Astrocyte of the spinal cord (primary cell): ENCODE data around the gene DDX54.
A peak's percentile ranks its signal among the peaks of the same experiment; 100 is the strongest.
"Not testable (repeated sequence)": the region's sequence is repeated elsewhere in the genome, so short reads cannot be mapped to it uniquely, and the experiment has no call there.

Experiments used
- DNase-seq: peaks from one replicate; pipeline ENCODE4 v3.0.0; 2011; ENCODE audit warnings: low read depth, low spot score
- H3K4me3 ChIP-seq: 2 replicates; pipeline ENCODE4 v1.5.1; 2011; ENCODE audit warnings: low read depth, mild to moderate bottlenecking, low read length, moderate library complexity
- in situ Hi-C: cut with HindIII; loops from 2 replicates; pipeline ENCODE4 v1.10.0; 2017; ENCODE audit warnings: low sequenced_read_pairs
- TF ChIP-seq, protein P1 (sequence below): IDR thresholded peaks from 2 replicates; pipeline ENCODE4 v1.5.1; 2012; ENCODE audit warnings: low read depth, mild to moderate bottlenecking, low read length, inconsistent platforms

DDX54 gene

DNA sequence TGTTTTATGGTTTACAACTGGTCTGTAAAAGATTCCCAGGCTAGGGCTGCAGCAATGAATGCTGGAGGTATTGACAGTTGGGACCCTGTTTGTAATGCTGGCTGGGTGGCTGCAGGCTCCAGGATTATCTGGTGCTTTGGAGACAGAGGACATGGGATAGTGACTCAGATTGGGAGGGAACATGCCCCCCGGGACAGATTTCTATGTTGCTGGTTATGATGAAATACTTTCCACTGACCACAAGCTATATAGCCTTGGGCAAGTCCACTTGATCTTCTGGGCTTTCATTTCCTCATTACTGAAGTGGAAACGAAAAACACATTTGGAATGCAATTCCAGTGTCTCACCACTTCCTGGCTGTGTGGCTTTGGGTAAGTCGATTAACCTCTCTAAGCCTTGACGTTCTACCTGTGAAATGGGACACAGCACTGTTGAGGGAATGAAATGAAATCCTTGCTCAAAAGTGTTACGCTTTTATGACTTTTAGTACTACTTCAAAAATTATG lies 29.7 kb upstream of the DDX54 start:
- TF ChIP-seq, protein P1, sequence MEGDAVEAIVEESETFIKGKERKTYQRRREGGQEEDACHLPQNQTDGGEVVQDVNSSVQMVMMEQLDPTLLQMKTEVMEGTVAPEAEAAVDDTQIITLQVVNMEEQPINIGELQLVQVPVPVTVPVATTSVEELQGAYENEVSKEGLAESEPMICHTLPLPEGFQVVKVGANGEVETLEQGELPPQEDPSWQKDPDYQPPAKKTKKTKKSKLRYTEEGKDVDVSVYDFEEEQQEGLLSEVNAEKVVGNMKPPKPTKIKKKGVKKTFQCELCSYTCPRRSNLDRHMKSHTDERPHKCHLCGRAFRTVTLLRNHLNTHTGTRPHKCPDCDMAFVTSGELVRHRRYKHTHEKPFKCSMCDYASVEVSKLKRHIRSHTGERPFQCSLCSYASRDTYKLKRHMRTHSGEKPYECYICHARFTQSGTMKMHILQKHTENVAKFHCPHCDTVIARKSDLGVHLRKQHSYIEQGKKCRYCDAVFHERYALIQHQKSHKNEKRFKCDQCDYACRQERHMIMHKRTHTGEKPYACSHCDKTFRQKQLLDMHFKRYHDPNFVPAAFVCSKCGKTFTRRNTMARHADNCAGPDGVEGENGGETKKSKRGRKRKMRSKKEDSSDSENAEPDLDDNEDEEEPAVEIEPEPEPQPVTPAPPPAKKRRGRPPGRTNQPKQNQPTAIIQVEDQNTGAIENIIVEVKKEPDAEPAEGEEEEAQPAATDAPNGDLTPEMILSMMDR = no peak
- no peak overlapping the region for H3K4me3 ChIP-seq
- peak; percentile 97 for DNase-seq
- in situ Hi-C loops = no loop called here

DNA sequence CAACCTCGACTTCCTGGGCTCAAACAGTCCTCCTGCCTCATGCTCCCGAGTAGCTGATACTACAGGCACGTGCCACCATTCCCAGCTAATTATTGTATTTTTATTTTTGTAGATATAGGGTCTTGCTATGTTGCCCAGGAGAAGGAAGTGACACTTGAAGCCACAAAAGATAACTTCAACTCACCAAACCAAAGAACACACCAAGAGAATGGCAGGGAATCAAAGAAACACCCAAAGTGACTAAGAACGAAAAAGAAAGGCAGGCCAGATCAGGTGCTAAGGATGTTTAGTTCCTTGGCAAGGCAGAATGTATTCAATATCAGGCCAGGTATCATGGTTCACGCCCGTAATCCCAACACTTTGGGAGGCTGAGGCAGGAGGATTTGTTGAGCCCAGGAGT lies 25.9 kb upstream of the DDX54 start:
- no peak overlapping the region for H3K4me3 ChIP-seq
- no peak for DNase-seq
- TF ChIP-seq, protein P1 = no peak
- in situ Hi-C loops = no loop called here

DNA sequence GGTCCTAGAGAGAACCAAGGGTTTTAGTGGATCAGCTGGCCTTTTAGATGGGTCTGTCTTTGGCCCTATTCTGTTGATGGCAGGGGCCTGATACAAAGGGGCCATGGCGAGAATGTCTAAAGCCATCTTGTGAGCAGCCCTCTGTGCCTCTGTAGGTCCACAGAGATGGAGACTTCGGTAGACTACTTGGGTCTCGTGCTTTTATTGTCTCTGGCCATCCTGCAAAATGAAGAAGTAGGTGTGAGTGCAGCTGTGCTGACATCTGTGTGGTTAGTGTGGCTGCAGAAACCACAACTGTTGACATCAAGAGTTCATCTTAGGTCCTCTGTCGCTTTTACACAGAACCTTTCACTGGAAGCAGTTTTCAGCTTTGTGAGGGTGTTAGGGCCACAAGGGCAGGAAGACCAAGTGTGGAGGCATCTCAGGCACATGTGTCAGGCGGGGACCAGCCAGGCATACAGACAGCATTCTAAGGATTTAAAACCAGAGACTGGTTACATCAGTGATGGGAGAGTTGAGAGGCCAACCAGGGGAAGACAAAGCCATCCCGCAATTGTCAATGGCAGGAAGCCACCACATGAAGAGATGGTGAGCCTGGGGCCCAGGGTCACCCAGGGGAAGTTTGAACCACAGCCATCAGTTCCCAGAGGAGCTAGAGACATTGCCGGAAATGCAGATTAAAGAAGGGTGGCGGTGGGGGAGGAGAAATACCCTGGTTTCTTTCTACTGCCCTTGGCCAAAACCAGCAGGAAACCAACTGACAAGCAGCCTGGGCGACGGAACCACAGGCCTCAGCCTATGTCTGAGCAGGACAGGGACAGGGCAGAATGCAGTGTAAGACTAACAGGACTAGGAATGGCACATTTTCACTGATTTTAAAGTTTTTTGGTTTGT lies 23.0 kb upstream of the DDX54 start:
- TF ChIP-seq, protein P1 = no peak
- in situ Hi-C loops = no loop called here
- no peak overlapping the region for H3K4me3 ChIP-seq
- DNase-seq = peak; percentile 34

DNA sequence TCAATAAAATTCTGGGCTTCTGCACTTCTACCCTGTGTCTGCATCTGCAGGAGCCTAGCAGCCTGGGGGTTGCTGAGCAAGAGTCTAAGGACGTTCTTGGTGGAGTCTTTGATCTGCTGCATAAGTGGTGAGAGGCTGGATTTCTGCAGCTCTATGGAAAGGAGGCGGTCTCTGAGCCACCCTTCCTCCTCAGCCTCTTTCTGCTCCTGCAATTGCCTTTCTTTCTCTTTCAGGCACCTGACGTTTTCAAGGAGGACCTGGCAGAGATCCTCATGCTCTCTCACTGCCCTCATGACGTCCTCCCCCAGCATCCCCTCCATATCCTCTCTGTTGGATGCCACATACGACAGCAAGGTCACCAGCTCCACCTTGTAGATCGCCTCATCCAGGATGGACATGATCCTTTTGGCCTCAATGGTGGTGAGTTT lies 22.3 kb upstream of the DDX54 start:
- in situ Hi-C loops = no loop called here
- TF ChIP-seq, protein P1 = no peak
- DNase-seq = no peak
- no peak overlapping the region for H3K4me3 ChIP-seq

DNA sequence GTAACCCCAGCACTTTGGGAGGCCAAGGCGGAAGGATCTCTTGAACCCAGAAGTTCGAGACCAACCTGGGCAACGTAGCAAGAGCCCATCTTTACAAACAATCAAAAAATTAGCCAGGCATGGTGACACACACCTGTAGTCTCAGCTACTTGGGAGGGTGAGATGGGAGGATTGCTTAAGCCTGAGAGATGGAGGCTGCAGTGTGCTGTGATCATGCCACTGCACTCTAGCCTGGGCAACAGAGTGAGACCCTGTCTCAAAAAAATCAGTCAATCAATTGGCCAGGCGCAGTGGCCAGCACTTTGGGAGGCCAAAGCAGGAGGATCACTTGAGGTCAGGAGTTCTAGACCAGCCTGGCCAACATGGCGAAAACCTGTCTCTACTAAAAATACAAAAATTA lies 21.5 kb upstream of the DDX54 start:
- DNase-seq, in situ Hi-C loops: not testable (repeated sequence)

DNA sequence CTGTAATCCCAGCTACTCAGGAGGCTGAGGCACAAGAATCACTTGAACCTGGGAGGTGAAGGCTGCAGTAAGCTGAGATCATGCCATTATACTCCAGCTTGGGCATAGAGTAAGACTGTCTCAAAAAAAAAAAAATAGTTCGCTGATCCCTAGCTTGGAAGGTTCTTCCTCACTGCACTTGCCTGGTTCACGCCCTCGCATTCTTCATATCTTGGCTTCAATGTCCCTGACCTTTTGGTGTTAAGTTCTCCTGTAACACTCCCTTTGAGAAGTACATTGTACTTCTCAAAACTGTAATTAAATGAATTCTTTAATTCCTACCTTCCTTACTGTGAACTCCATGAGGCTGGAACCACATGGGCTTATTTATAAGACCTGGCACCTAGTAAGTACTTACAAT lies 19.5 kb upstream of the DDX54 start:
- no peak for DNase-seq
- in situ Hi-C loops = no loop called here
- TF ChIP-seq, protein P1 = no peak
- no peak overlapping the region for H3K4me3 ChIP-seq

More for the DNA sequence above, 21.5 kb upstream of the DDX54 start:
- H3K4me3 ChIP-seq = not testable (repeated sequence)
